GM12878 (cell line): ENCODE data around the gene ADCK1. TPM values are rescaled to one million over a fixed set of nuclear protein-coding genes. Genes with fewer than 3 reads are reported as not detected.

Experiments
- ATAC-seq: fragments of 200-7000 bp; cut with Tn5 transposase; 3 replicates; pipeline ENCODE4 v1.9.1; 2020; ENCODE audit warnings: mild to moderate bottlenecking, moderate library complexity
- BruUV-seq: library from RNA; stranded (reverse); fragments of 400-500 nt; replicated peaks from 2 replicates; lab custom pipeline; 2021; lab: Mats Ljungman, UMichigan
- CTCF ChIA-PET: fragments of 300-600 bp; sonication (Branson Sonifier 250); formaldehyde crosslinking; extraction: SDS; loops from one replicate; lab custom pipeline; 2021; ENCODE audit warnings: inconsistent platforms; lab: Yijun Ruan, JAX
- POLR2A ChIA-PET: fragments of 350-600 bp; formaldehyde crosslinking; extraction: SDS; loops from one replicate; lab custom pipeline; 2021; ENCODE audit warnings: inconsistent platforms; lab: Charles Lee
- RAD21 ChIA-PET: fragments of 300-600 bp; sonication (Branson Sonifier 250); formaldehyde crosslinking; loops from one replicate; lab custom pipeline; 2023; ENCODE audit warnings: antibody characterized with exemption; ENCODE audit not compliant: unreplicated experiment; lab: Charles Lee
- SMC1A ChIA-PET: fragments of 300-600 bp; sonication (Branson Sonifier 250); formaldehyde crosslinking; loops from one replicate; lab custom pipeline; 2023; ENCODE audit not compliant: unreplicated experiment, uncharacterized antibody; lab: Charles Lee
- DNase-seq: peaks from one replicate; pipeline ENCODE4 v3.0.0-alpha.2; 2011; ENCODE audit warnings: low read depth, low spot score
- FAIRE-seq: peaks from 3 replicates; lab custom pipeline; 2011; peaks lifted over from hg19 to GRCh38; lab: Jason Lieb, UNC
- H2AFZ ChIP-seq: 2 replicates; pipeline ENCODE4 v1.6.0; 2011; ENCODE audit warnings: low read depth, low read length, control low read depth; ENCODE audit not compliant: control insufficient read depth
- H3K27ac ChIP-seq: 2 replicates; pipeline ENCODE4 v1.5.1; 2011; ENCODE audit warnings: control low read depth; ENCODE audit not compliant: control insufficient read depth, insufficient read depth
- H3K27me3 ChIP-seq, 2 experiments: replicated peaks in 1 of 2; 2 replicates each; pipeline versions ENCODE4 v1.6.0 to v1.6.1; 2011; ENCODE audit warnings: low read length in 1 of 2; ENCODE audit not compliant: control insufficient read depth in 2 of 2, insufficient read depth in 2 of 2
- H3K36me3 ChIP-seq, 2 experiments: 2 replicates each; pipeline ENCODE4 v1.5.1; 2011; ENCODE audit warnings: low read length in 1 of 2; ENCODE audit not compliant: control insufficient read depth in 2 of 2, insufficient read depth in 2 of 2
- H3K4me1 ChIP-seq: 2 replicates; pipeline ENCODE4 v1.6.1; 2011; ENCODE audit warnings: mild to moderate bottlenecking, low read length, moderate library complexity, mixed read lengths; ENCODE audit not compliant: control insufficient read depth, insufficient read depth
- H3K4me2 ChIP-seq: 2 replicates; pipeline ENCODE4 v1.6.0; 2011; ENCODE audit warnings: control low read depth; ENCODE audit not compliant: control insufficient read depth, insufficient read depth
- H3K4me3 ChIP-seq: fragments of 200-600 bp; sonication (generic); 2 replicates; pipeline ENCODE4 v1.5.1; 2016
- H3K79me2 ChIP-seq: 2 replicates; pipeline ENCODE4 v1.6.0; 2011; ENCODE audit warnings: low read length; ENCODE audit not compliant: control insufficient read depth, insufficient read depth
- H3K9ac ChIP-seq: 2 replicates; pipeline ENCODE4 v1.8.0; 2011; ENCODE audit warnings: low read length, control low read depth, mixed read lengths; ENCODE audit not compliant: control insufficient read depth, insufficient read depth
- H3K9me3 ChIP-seq: replicated peaks from 3 replicates; pipeline ENCODE4 v1.5.1; 2011; ENCODE audit warnings: mild to moderate bottlenecking, low read length; ENCODE audit not compliant: control insufficient read depth, insufficient read depth
- H4K20me1 ChIP-seq: 2 replicates; pipeline ENCODE4 v1.6.0; 2011; ENCODE audit not compliant: control insufficient read depth, insufficient read depth
- ASH2L ChIP-seq: fragments of 300-600, 200-600 bp; sonication (generic); IDR thresholded peaks from 2 replicates; pipeline ENCODE4 v1.6.1; 2017; ENCODE audit warnings: low read depth, mild to moderate bottlenecking, borderline replicate concordance
- MYC ChIP-seq: IDR thresholded peaks from 2 replicates; pipeline ENCODE4 v1.6.1; 2011; ENCODE audit warnings: mild to moderate bottlenecking, low read length, moderate library complexity, inconsistent platforms; ENCODE audit not compliant: insufficient read depth, insufficient replicate concordance, insufficient read length, severe bottlenecking
- NR2C1 ChIP-seq: fragments of 450-650 bp; IDR thresholded peaks from 2 replicates; pipeline ENCODE4 v1.6.1; 2017; ENCODE audit warnings: antibody characterized with exemption, mild to moderate bottlenecking, moderate library complexity
- WGBS: methylation state at CpG from one replicate; pipeline ENCODE4 v1.1.6; 2016; ENCODE audit warnings: low lambda C conversion rate; ENCODE audit not compliant: insufficient replicate concordance, insufficient coverage; ENCODE audit errors: missing lambda C conversion rate; 5-methylcytosine and 5-hydroxymethylcytosine counted together
- in situ Hi-C: fragments of 300-500 bp; cut with MboI; formaldehyde crosslinking; loops from 9 replicates; pipeline ENCODE4 v1.14.3; 2018; ENCODE audit warnings: mixed read lengths
- intact Hi-C: fragments of 100-400 bp; cut with micrococcal nuclease; formaldehyde crosslinking; loops from one replicate; pipeline ENCODE4 v1.14.2; 2022; ENCODE audit not compliant: unreplicated experiment
- polyA plus RNA-seq, 11 experiments: library from polyadenylated mRNA; depleted of rRNA in 4 of 11; unstranded in 6 of 11; stranded (reverse) in 5 of 11; fragments of >200 nt; fragmentation: Nextera tagmentation in 4 of 11; fragmentation: Illumina TruSeq in 1 of 11; extraction: Ambion mirVana in 4 of 11; extraction: Trizol in 1 of 11; gene quantifications; 1 replicate in 1 of 11; 2 replicates in 10 of 11; pipeline versions ENCODE4 v1.2.1 to v1.2.3, GENCODE V29; 2011 to 2016; ENCODE audit warnings: inconsistent platforms in 2 of 11, missing spikeins in 2 of 11, low read depth in 1 of 11
- total RNA-seq, 4 experiments: library from RNA; depleted of rRNA in 3 of 4; stranded (reverse); fragments of >200 nt in 3 of 4; fragmentation: Illumina TruSeq in 1 of 4; extraction: Trizol in 1 of 4; gene quantifications; 2 replicates each; pipeline versions ENCODE4 v1.2.1 to v1.2.3, GENCODE V29; 2013 to 2021
- TF ChIP-seq, protein P1 (sequence below): fragments of 450-650 bp; IDR thresholded peaks from 2 replicates; pipeline ENCODE4 v1.6.1; 2016; ENCODE audit warnings: mild to moderate bottlenecking, moderate library complexity, borderline replicate concordance

The ADCK1 gene
- total and polyA plus RNA-seq, 10 of the 15 experiments (the other 5 are each of a cell fraction or from before 2014, with no cell fraction given) = 3.3 to 8.5 (median 5.1) TPM

DNA sequence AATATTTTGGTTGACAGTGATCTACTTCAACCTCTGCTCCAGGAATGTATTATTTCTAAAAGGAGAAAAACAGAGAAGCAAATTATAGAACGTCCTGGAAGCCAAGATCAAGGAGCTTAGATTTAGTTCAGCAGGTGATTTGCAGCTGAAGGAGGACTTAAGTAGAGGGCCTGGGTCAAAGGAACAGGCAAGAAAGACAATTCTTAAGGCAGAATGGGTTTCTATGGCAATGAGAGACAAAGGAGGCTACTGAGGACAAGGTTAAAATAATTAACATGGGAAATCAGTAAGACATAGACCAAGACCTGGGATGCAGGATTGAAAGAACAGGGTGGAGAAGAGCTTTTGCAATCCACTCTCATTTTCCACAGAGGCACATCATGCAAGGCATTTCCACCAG, 36.6 kb upstream of the ADCK1 start:
- in situ Hi-C loops = no loop called here
- H4K20me1 ChIP-seq = no peaks in the 10 kb centered on the region
- POLR2A ChIA-PET = no interaction called here
- DNase-seq (no peak), FAIRE-seq (no peak), ATAC-seq (no peak)
- SMC1A ChIA-PET = interaction anchor here (1.5 kb wide), 1 partner anchor 36 kb away, joined by 3 read pairs; the partner anchor contains the start of gene ADCK1
- TF ChIP-seq, protein P1, sequence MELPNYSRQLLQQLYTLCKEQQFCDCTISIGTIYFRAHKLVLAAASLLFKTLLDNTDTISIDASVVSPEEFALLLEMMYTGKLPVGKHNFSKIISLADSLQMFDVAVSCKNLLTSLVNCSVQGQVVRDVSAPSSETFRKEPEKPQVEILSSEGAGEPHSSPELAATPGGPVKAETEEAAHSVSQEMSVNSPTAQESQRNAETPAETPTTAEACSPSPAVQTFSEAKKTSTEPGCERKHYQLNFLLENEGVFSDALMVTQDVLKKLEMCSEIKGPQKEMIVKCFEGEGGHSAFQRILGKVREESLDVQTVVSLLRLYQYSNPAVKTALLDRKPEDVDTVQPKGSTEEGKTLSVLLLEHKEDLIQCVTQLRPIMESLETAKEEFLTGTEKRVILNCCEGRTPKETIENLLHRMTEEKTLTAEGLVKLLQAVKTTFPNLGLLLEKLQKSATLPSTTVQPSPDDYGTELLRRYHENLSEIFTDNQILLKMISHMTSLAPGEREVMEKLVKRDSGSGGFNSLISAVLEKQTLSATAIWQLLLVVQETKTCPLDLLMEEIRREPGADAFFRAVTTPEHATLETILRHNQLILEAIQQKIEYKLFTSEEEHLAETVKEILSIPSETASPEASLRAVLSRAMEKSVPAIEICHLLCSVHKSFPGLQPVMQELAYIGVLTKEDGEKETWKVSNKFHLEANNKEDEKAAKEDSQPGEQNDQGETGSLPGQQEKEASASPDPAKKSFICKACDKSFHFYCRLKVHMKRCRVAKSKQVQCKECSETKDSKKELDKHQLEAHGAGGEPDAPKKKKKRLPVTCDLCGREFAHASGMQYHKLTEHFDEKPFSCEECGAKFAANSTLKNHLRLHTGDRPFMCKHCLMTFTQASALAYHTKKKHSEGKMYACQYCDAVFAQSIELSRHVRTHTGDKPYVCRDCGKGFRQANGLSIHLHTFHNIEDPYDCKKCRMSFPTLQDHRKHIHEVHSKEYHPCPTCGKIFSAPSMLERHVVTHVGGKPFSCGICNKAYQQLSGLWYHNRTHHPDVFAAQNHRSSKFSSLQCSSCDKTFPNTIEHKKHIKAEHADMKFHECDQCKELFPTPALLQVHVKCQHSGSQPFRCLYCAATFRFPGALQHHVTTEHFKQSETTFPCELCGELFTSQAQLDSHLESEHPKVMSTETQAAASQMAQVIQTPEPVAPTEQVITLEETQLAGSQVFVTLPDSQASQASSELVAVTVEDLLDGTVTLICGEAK = no peak
- no peak for TF ChIP-seq ASH2L
- no peak for TF ChIP-seq MYC
- no peak for TF ChIP-seq NR2C1
- TF ChIP-seq, all 136 proteins: peak for 0
- intact Hi-C loops = no loop called here
- ChIA-PET RAD21 (no interaction called here), CTCF (interaction anchor here (1.3 kb wide), 1 partner anchor 37 kb away, joined by 3 read pairs; the partner anchor contains the start of gene ADCK1)
- no TSS peak for BruUV-seq
- no peaks in the 10 kb centered on the region for H3K9me3 ChIP-seq
- H3K9ac ChIP-seq = no peak overlapping the region
- no peak overlapping the region for H2AFZ ChIP-seq
- no peaks in the 10 kb centered on the region for H3K36me3 ChIP-seq
- no peak overlapping the region for H3K4me3 ChIP-seq
- 0% methylated on average over 1 of the region's 1 CpG for WGBS
- H3K4me2 ChIP-seq = no peak overlapping the region
- H3K79me2 ChIP-seq = peaks cover 26% of the 10 kb centered on the region
- H3K4me1 ChIP-seq = peaks cover 2% of the 10 kb centered on the region
- H3K27ac ChIP-seq = no peak overlapping the region
- H3K27me3 ChIP-seq = no peaks in the 10 kb centered on the region
